HepG2 (cell line): Measurements from ENCODE around the gene ATP5F1E. TPM values are rescaled to one million over a fixed set of nuclear protein-coding genes. Genes with fewer than 3 reads are reported as not detected.

Experiments used
- ARHGAP35 ChIP-seq: sonication (generic); formaldehyde crosslinking; IDR thresholded peaks from 2 replicates; pipeline ENCODE4 v1.9.0; 2022; ENCODE audit warnings: mild to moderate bottlenecking, inconsistent platforms, moderate library complexity, missing genetic modification reagents, borderline replicate concordance
- CBFB ChIP-seq: sonication (generic); formaldehyde crosslinking; IDR thresholded peaks from 2 replicates; pipeline ENCODE4 v1.4.0; 2020; ENCODE audit warnings: missing genetic modification reagents
- CREB1 ChIP-seq, 2 experiments: fragments of 450-650 bp in 1 of 2; IDR thresholded peaks; 2 replicates each; pipeline ENCODE4 v1.6.1; 2016 to 2017; ENCODE audit warnings: control low read depth in 1 of 2, mild to moderate bottlenecking in 1 of 2, missing compliant biosample characterization in 1 of 2, missing genetic modification characterization in 1 of 2
- EP300 ChIP-seq, 3 experiments: sonication (generic) in 1 of 3; formaldehyde crosslinking in 1 of 3; IDR thresholded peaks; 2 replicates each; pipeline versions ENCODE4 v1.5.1 to v1.6.1; 2011 to 2020; ENCODE audit warnings: low read depth in 2 of 3, low read length in 2 of 3, borderline replicate concordance in 1 of 3, improper control_type of control experiment in 1 of 3, mild to moderate bottlenecking in 1 of 3, missing genetic modification reagents in 1 of 3, moderate library complexity in 1 of 3
- ERF ChIP-seq: IDR thresholded peaks from 2 replicates; pipeline ENCODE4 v1.6.1; 2018; ENCODE audit warnings: missing biosample characterization, missing genetic modification reagents
- ETV6 ChIP-seq: sonication (generic); formaldehyde crosslinking; conservative IDR thresholded peaks from 2 replicates; pipeline ENCODE4 v1.4.0; 2020; ENCODE audit warnings: missing genetic modification reagents
- FOSL2 ChIP-seq: sonication (generic); formaldehyde crosslinking; IDR thresholded peaks from 2 replicates; pipeline ENCODE4 v1.4.0; 2020; ENCODE audit warnings: missing genetic modification reagents
- FOXA3 ChIP-seq: IDR thresholded peaks from 2 replicates; pipeline ENCODE4 v1.6.1; 2016; ENCODE audit warnings: missing genetic modification reagents, missing compliant biosample characterization
- FOXC1 ChIP-seq: sonication (generic); formaldehyde crosslinking; IDR thresholded peaks from 2 replicates; pipeline ENCODE4 v1.8.0; 2022; ENCODE audit warnings: mild to moderate bottlenecking, missing genetic modification reagents, borderline replicate concordance
- KDM1A ChIP-seq: IDR thresholded peaks from 2 replicates; pipeline ENCODE4 v1.6.1; 2016; ENCODE audit warnings: missing compliant biosample characterization
- MED1 ChIP-seq: sonication (generic); formaldehyde crosslinking; IDR thresholded peaks from 2 replicates; pipeline ENCODE4 v1.4.0; 2020; ENCODE audit warnings: missing genetic modification reagents
- MIER3 ChIP-seq: IDR thresholded peaks from 2 replicates; pipeline ENCODE4 v1.6.1; 2016; ENCODE audit warnings: missing compliant biosample characterization, borderline replicate concordance
- NAIF1 ChIP-seq: sonication (generic); formaldehyde crosslinking; IDR thresholded peaks from 2 replicates; pipeline ENCODE4 v1.5.0; 2020; ENCODE audit warnings: mild to moderate bottlenecking, missing genetic modification reagents, borderline replicate concordance
- RBM39 ChIP-seq: fragments of 200-400 bp; formaldehyde crosslinking; IDR thresholded peaks from one replicate; pipeline ENCODE4 v1.6.1; 2018; ENCODE audit warnings: antibody characterized with exemption, mild to moderate bottlenecking, low read depth, low read length; ENCODE audit not compliant: poor library complexity, severe bottlenecking
- SALL1 ChIP-seq: sonication (generic); formaldehyde crosslinking; IDR thresholded peaks from 2 replicates; pipeline ENCODE4 v1.8.0; 2022; ENCODE audit warnings: mild to moderate bottlenecking, missing genetic modification reagents
- SIX1 ChIP-seq: sonication (generic); formaldehyde crosslinking; IDR thresholded peaks from 2 replicates; pipeline ENCODE4 v1.4.0; 2020; ENCODE audit warnings: missing genetic modification reagents, borderline replicate concordance
- ZFAT ChIP-seq: sonication (generic); formaldehyde crosslinking; conservative IDR thresholded peaks from 2 replicates; pipeline ENCODE4 v1.8.1; 2023; ENCODE audit warnings: missing genetic modification reagents, inconsistent platforms
- ZFP1 ChIP-seq: IDR thresholded peaks from 2 replicates; pipeline ENCODE4 v1.6.1; 2016
- ZFP36L2 ChIP-seq: sonication (generic); formaldehyde crosslinking; IDR thresholded peaks from 2 replicates; pipeline ENCODE4 v1.4.0; 2020; ENCODE audit warnings: missing genetic modification reagents
- ZNF124 ChIP-seq: sonication (generic); formaldehyde crosslinking; IDR thresholded peaks from 2 replicates; pipeline ENCODE4 v1.4.0; 2020; ENCODE audit warnings: missing genetic modification reagents
- ZNF205 ChIP-seq: IDR thresholded peaks from 2 replicates; pipeline ENCODE4 v1.6.1; 2018; ENCODE audit warnings: missing biosample characterization, missing genetic modification reagents
- ZNF225 ChIP-seq: sonication (generic); formaldehyde crosslinking; IDR thresholded peaks from 2 replicates; pipeline ENCODE4 v1.4.0; 2020; ENCODE audit warnings: mild to moderate bottlenecking, missing genetic modification reagents
- ZNF264 ChIP-seq: sonication (generic); formaldehyde crosslinking; IDR thresholded peaks from 2 replicates; pipeline ENCODE4 v1.4.0; 2020; ENCODE audit warnings: missing genetic modification reagents
- ZNF292 ChIP-seq: sonication (generic); formaldehyde crosslinking; IDR thresholded peaks from 2 replicates; pipeline ENCODE4 v1.8.1; 2022; ENCODE audit warnings: mild to moderate bottlenecking, low read depth, missing genetic modification reagents, borderline replicate concordance
- ZNF335 ChIP-seq: sonication (generic); formaldehyde crosslinking; IDR thresholded peaks from 2 replicates; pipeline ENCODE4 v1.4.0; 2020; ENCODE audit warnings: missing genetic modification reagents
- ZNF337 ChIP-seq: sonication (generic); formaldehyde crosslinking; IDR thresholded peaks from 2 replicates; pipeline ENCODE4 v1.5.1; 2020; ENCODE audit warnings: missing genetic modification reagents, low read depth, mild to moderate bottlenecking, borderline replicate concordance
- ZNF589 ChIP-seq: sonication (generic); formaldehyde crosslinking; conservative IDR thresholded peaks from 2 replicates; pipeline ENCODE4 v1.8.0; 2022; ENCODE audit warnings: mild to moderate bottlenecking, moderate library complexity, missing genetic modification reagents
- ZNF678 ChIP-seq: sonication (generic); formaldehyde crosslinking; IDR thresholded peaks from 2 replicates; pipeline ENCODE4 v1.4.0; 2020; ENCODE audit warnings: mild to moderate bottlenecking, missing genetic modification reagents
- ZNF780A ChIP-seq: sonication (generic); formaldehyde crosslinking; IDR thresholded peaks from 2 replicates; pipeline ENCODE4 v1.8.0; 2022; ENCODE audit warnings: mild to moderate bottlenecking, missing genetic modification reagents, moderate library complexity
- ZNF839 ChIP-seq: sonication (generic); formaldehyde crosslinking; IDR thresholded peaks from 2 replicates; pipeline ENCODE4 v1.4.0; 2020; ENCODE audit warnings: missing genetic modification reagents, mild to moderate bottlenecking, borderline replicate concordance
- polyA plus RNA-seq, 8 experiments: library from polyadenylated mRNA; depleted of rRNA in 3 of 8; stranded (reverse) in 7 of 8; unstranded in 1 of 8; fragments of >200 nt; fragmentation: Illumina TruSeq in 4 of 8; extraction: Trizol in 4 of 8; gene quantifications; 2 replicates each; pipeline versions ENCODE4 v1.2.1 to v1.2.3, GENCODE V29; 2011 to 2016; ENCODE audit warnings: low read depth in 4 of 8, missing spikeins in 1 of 8, mixed read lengths in 1 of 8; ENCODE audit not compliant: insufficient read depth in 1 of 8
- total RNA-seq, 5 experiments: library from RNA; depleted of rRNA; stranded (reverse); fragments of >200 nt; fragmentation: Illumina TruSeq; extraction: Trizol; gene quantifications; 2 replicates each; pipeline ENCODE4 v1.2.3, GENCODE V29; 2016; ENCODE audit warnings: low read depth in 1 of 5
- TF ChIP-seq, protein P1 (sequence below): sonication (generic); formaldehyde crosslinking; IDR thresholded peaks from 2 replicates; pipeline ENCODE4 v1.4.0; 2020; ENCODE audit warnings: missing genetic modification reagents

Gene ATP5F1E
- total and polyA plus RNA-seq, 2 of the 13 experiments (the other 11 are each of a cell fraction or from before 2014, with no cell fraction given): 121 to 134 TPM

GRCh38 chr20:59004763-59005522 is 27.2 kb downstream of the ATP5F1E start (continued):
- TF ChIP-seq CREB1 (IDR thresholded peaks at IDR 0.05): no peak
- TF ChIP-seq CREB1 (CRISPR knock-in tag; IDR thresholded peaks at IDR 0.05): no peak
- no peak for TF ChIP-seq ZNF205 (CRISPR knock-in tag)
- TF ChIP-seq FOXA3 (CRISPR knock-in tag): 0 out of 2 replicates have a peak, but pooled peaks have one; percentile 13
- peak; percentile 40 for TF ChIP-seq MED1
- no peak for TF ChIP-seq ZNF264
- TF ChIP-seq ZNF292 (CRISPR knock-in tag): peak; percentile 78; the same call in 1 of the 2 replicates
- no peak for TF ChIP-seq ZNF124 (CRISPR knock-in tag)
- no peak for TF ChIP-seq ZNF780A (CRISPR knock-in tag)
- TF ChIP-seq ZFP36L2 (CRISPR knock-in tag): no peak
- no peak for TF ChIP-seq ARHGAP35
- 0 out of 2 replicates have a peak, but pooled peaks have one; percentile 18 for TF ChIP-seq KDM1A (CRISPR knock-in tag)
- TF ChIP-seq SALL1: peak; percentile 69
- TF ChIP-seq ZNF337: peak; percentile 83; the same call in 1 of the 2 replicates
- no peak for TF ChIP-seq SIX1 (CRISPR knock-in tag)
- no peak for TF ChIP-seq NAIF1 (CRISPR knock-in tag)
- TF ChIP-seq FOSL2: no peak
- TF ChIP-seq ERF (CRISPR knock-in tag): peak; percentile 33; the same call in 1 of the 2 replicates
- 0 out of 2 replicates have a peak, but pooled peaks have one; percentile 39 for TF ChIP-seq MIER3 (CRISPR knock-in tag)
- no peak for TF ChIP-seq ZNF589
- TF ChIP-seq, protein P1, sequence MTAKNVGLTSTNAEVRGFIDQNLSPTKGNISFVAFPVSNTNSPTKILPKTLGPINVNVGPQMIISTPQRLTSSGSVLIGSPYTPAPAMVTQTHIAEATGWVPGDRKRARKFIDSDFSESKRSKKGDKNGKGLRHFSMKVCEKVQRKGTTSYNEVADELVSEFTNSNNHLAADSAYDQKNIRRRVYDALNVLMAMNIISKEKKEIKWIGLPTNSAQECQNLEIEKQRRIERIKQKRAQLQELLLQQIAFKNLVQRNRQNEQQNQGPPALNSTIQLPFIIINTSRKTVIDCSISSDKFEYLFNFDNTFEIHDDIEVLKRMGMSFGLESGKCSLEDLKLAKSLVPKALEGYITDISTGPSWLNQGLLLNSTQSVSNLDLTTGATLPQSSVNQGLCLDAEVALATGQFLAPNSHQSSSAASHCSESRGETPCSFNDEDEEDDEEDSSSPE: no peak
- TF ChIP-seq ETV6 (CRISPR knock-in tag): no peak
- no peak for TF ChIP-seq FOXC1 (CRISPR knock-in tag)
- TF ChIP-seq ZNF335 (CRISPR knock-in tag): no peak
- TF ChIP-seq ZNF225 (CRISPR knock-in tag): no peak
- TF ChIP-seq EP300 (IDR thresholded peaks at IDR 0.05; ENCODE audit: low read depth in 2 of 2, low read length in 2 of 2): peak in 1 of 2 experiments; percentile 42; a peak in 2 of 4 replicates
- TF ChIP-seq EP300 (CRISPR knock-in tag; IDR thresholded peaks at IDR 0.05; ENCODE audit: borderline replicate concordance): peak; percentile 15; the same call in 1 of the 2 replicates
- no peak for TF ChIP-seq ZFAT (CRISPR knock-in tag)
- TF ChIP-seq CBFB (CRISPR knock-in tag): no peak
- TF ChIP-seq ZFP1 (CRISPR knock-in tag): no peak
- peak; percentile 60 for TF ChIP-seq RBM39
- no peak; the same call in 1 of the 2 replicates for TF ChIP-seq ZNF839 (CRISPR knock-in tag)
- no peak for TF ChIP-seq ZNF678 (CRISPR knock-in tag)
